ENCODE results near the gene VASH2.
A peak's percentile ranks its signal among the peaks of the same experiment; 100 is the strongest.

The VASH2 gene

DNA sequence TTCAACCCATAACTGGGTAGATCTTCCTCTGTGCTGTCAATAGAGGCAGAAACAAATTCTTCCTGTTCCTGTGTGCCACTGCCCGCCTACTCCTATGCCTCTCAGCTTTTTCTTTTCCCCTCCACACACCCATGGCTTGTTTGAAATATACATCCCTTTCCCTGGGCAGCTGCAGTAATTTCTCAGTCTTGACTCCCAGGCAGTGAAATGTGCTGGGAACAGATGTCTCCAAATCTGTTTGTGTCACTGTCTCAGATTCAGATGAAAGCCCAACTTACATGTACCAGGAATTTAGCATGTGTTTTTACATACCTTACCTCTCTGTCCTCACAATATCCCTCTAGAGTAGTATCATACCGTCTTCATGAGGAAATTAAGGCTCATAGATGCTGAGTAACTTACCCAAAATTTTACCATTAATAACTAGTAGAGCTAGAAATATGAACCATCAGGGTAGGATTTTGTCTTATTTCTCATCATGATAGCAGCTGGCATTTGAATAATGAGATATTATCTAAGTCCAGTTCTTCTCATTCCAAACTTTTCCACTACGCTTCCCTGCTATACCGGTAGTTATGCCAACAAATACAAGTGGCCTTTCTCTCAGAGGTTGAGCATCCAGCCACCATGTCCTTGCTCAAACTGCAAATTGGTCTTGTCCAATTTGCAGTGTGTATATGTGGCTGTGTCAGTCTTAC, 4.7 kb upstream of the VASH2 start:
- Histone ChIP-seq H4K8ac (ENCODE audit: low read length) (no peak overlapping the region), H3K14ac (ENCODE audit: low read length in 2 of 2) (no peak overlapping the region), H3K27ac (ENCODE audit: low read length, poor library complexity, severe bottlenecking) (no peak overlapping the region), H4K91ac (ENCODE audit: low read length) (no peak overlapping the region), H3K9ac (ENCODE audit: low read length) (no peak overlapping the region), H2BK120ac (ENCODE audit: low read depth, low read length) (no peak overlapping the region), H2BK12ac (ENCODE audit: low read length in 2 of 2) (no peak overlapping the region), H3K4me1 (ENCODE audit: control insufficient read depth, insufficient read depth, low read depth, low read length) (peaks cover 4% of the 10 kb centered on the region), H3K4me2 (ENCODE audit: low read length, poor library complexity, severe bottlenecking) (no peak overlapping the region), H3K4ac (ENCODE audit: low read depth in 1 of 2, low read length in 2 of 2) (no peak overlapping the region), H2BK15ac (ENCODE audit: low read depth, poor library complexity, severe bottlenecking) (no peak overlapping the region), H2AK5ac (ENCODE audit: low read length, severe bottlenecking) (no peak overlapping the region), H3K23ac (ENCODE audit: low read length in 2 of 2) (no peak overlapping the region), H3K18ac (ENCODE audit: low read depth in 1 of 2, low read length in 2 of 2) (no peak overlapping the region), H3K4me3 (ENCODE audit: insufficient read depth in 1 of 2, low read depth in 1 of 2, low read length in 2 of 2) (no peak overlapping the region), H3K79me1 (replicated peaks; ENCODE audit: low read length, poor library complexity, severe bottlenecking) (no peaks in the 10 kb centered on the region), H3K27me3 (ENCODE audit: control insufficient read depth in 1 of 2, insufficient read depth in 1 of 2, low read length in 2 of 2) (peaks cover 0 to 33% of the 10 kb centered on the region in 2 experiments), H3K36me3 (ENCODE audit: control insufficient read depth in 1 of 2, insufficient read depth in 2 of 2, low read depth in 1 of 2, low read length in 2 of 2) (no peaks in the 10 kb centered on the region), H3K9me3 (ENCODE audit: control insufficient read depth, low read length) (peaks cover 11% of the 10 kb centered on the region), H2BK5ac (ENCODE audit: low read depth, low read length, poor library complexity, severe bottlenecking) (no peak overlapping the region), H2AFZ (ENCODE audit: low read depth, low read length) (no peak overlapping the region)
- WGBS = 95% methylated on average over 3 of the region's 4 CpGs
- no peak for DNase-seq

DNA sequence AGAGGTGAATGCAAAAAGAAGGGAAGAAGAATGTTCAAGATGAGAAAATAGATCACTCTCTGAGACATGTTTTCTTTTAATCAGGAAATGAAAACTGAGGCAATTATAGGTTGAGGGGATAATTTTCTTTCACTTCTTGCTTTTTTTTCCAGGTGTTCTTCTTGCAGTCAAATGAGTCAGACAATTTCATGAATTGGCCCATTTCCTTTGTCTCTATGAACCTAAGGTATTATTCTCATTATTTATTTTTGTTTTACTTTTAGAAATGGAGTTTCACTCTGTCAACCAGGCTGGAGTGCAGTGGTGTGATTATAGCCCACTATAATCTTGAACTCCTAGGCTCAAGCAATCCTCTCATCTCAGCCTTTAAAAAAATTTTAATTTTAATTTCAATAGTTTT, 3.5 kb upstream of the VASH2 start:
- no peak overlapping the region for H3K4ac ChIP-seq (ENCODE audit: low read depth in 1 of 2, low read length in 2 of 2)
- no peak overlapping the region for H2BK5ac ChIP-seq (ENCODE audit: low read depth, low read length, poor library complexity, severe bottlenecking)
- no peak overlapping the region for H2AFZ ChIP-seq (ENCODE audit: low read depth, low read length)

DNA sequence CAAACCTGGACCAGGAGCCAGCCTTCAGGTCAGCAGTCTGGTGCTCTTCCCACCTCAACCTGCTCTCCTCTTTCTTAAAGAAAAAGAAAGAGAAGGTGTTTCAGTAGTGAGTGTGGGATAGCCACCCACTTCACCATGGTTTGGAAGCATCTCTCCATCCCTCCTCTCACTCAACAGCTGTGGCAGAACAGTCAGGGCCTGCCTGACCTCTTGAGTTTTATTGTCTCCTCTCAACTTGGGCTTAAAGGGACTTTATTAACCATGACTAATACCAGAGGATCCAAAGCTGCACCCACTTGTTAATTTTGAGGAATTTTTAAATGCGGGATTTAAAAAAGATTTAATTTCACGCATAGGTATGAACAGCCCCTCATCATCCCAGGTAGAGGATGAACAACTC, 570 bp upstream of the VASH2 start:
- H2BK15ac ChIP-seq (ENCODE audit: low read depth, poor library complexity, severe bottlenecking) = no peak overlapping the region
- H4K8ac ChIP-seq (ENCODE audit: low read length) = no peak overlapping the region
- peak overlapping the region; percentile 97 for H3K4me2 ChIP-seq (ENCODE audit: low read length, poor library complexity, severe bottlenecking)
- no peak overlapping the region for H3K4ac ChIP-seq (ENCODE audit: low read depth in 1 of 2, low read length in 2 of 2)
- H4K91ac ChIP-seq (ENCODE audit: low read length) = no peak overlapping the region
- H2AFZ ChIP-seq (ENCODE audit: low read depth, low read length) = peak overlapping the region; percentile 72
- H3K9me3 ChIP-seq (ENCODE audit: control insufficient read depth, low read length) = peaks cover 5% of the 10 kb centered on the region
- WGBS = 47% methylated on average over 2 of the region's 2 CpGs
- no peak overlapping the region for H2AK5ac ChIP-seq (ENCODE audit: low read length, severe bottlenecking)
- no peak overlapping the region for H3K27ac ChIP-seq (ENCODE audit: low read length, poor library complexity, severe bottlenecking)
- H3K4me3 ChIP-seq (ENCODE audit: insufficient read depth in 1 of 2, low read depth in 1 of 2, low read length in 2 of 2) = peak overlapping the region; percentile 58 to 76
- H3K14ac ChIP-seq (ENCODE audit: low read length in 2 of 2) = no peak overlapping the region
- H2BK120ac ChIP-seq (ENCODE audit: low read depth, low read length) = no peak overlapping the region
- H3K27me3 ChIP-seq (ENCODE audit: control insufficient read depth in 1 of 2, insufficient read depth in 1 of 2, low read length in 2 of 2) = peaks cover 0 to 70% of the 10 kb centered on the region in 2 experiments
- H3K23ac ChIP-seq (ENCODE audit: low read length in 2 of 2) = no peak overlapping the region
- peak overlapping the region; percentile 41 for H3K9ac ChIP-seq (ENCODE audit: low read length)
- H3K4me1 ChIP-seq (ENCODE audit: control insufficient read depth, insufficient read depth, low read depth, low read length) = peaks cover 13% of the 10 kb centered on the region
- DNase-seq = no peak
- H3K18ac ChIP-seq (ENCODE audit: low read depth in 1 of 2, low read length in 2 of 2) = no peak overlapping the region
- no peak overlapping the region for H2BK5ac ChIP-seq (ENCODE audit: low read depth, low read length, poor library complexity, severe bottlenecking)
- H3K79me1 ChIP-seq (replicated peaks; ENCODE audit: low read length, poor library complexity, severe bottlenecking) = no peaks in the 10 kb centered on the region
- no peaks in the 10 kb centered on the region for H3K36me3 ChIP-seq (ENCODE audit: control insufficient read depth in 1 of 2, insufficient read depth in 2 of 2, low read depth in 1 of 2, low read length in 2 of 2)
- no peak overlapping the region for H2BK12ac ChIP-seq (ENCODE audit: low read length in 2 of 2)

More for the DNA sequence above, 3.5 kb upstream of the VASH2 start:
- Histone ChIP-seq H4K91ac (ENCODE audit: low read length) (no peak overlapping the region), H3K36me3 (ENCODE audit: control insufficient read depth in 1 of 2, insufficient read depth in 2 of 2, low read depth in 1 of 2, low read length in 2 of 2) (no peaks in the 10 kb centered on the region), H4K8ac (ENCODE audit: low read length) (no peak overlapping the region), H3K27ac (ENCODE audit: low read length, poor library complexity, severe bottlenecking) (no peak overlapping the region), H3K27me3 (ENCODE audit: control insufficient read depth in 1 of 2, insufficient read depth in 1 of 2, low read length in 2 of 2) (peaks cover 0 to 44% of the 10 kb centered on the region in 2 experiments), H2AK5ac (ENCODE audit: low read length, severe bottlenecking) (no peak overlapping the region), H3K79me1 (replicated peaks; ENCODE audit: low read length, poor library complexity, severe bottlenecking) (no peaks in the 10 kb centered on the region), H2BK120ac (ENCODE audit: low read depth, low read length) (no peak overlapping the region), H3K18ac (ENCODE audit: low read depth in 1 of 2, low read length in 2 of 2) (no peak overlapping the region), H3K4me2 (ENCODE audit: low read length, poor library complexity, severe bottlenecking) (no peak overlapping the region), H3K23ac (ENCODE audit: low read length in 2 of 2) (no peak overlapping the region), H2BK12ac (ENCODE audit: low read length in 2 of 2) (no peak overlapping the region), H3K9me3 (ENCODE audit: control insufficient read depth, low read length) (peaks cover 6% of the 10 kb centered on the region), H3K14ac (ENCODE audit: low read length in 2 of 2) (no peak overlapping the region), H3K4me1 (ENCODE audit: control insufficient read depth, insufficient read depth, low read depth, low read length) (peaks cover 13% of the 10 kb centered on the region), H3K4me3 (ENCODE audit: insufficient read depth in 1 of 2, low read depth in 1 of 2, low read length in 2 of 2) (no peak overlapping the region), H2BK15ac (ENCODE audit: low read depth, poor library complexity, severe bottlenecking) (no peak overlapping the region), H3K9ac (ENCODE audit: low read length) (no peak overlapping the region)
- DNase-seq = no peak

DNA sequence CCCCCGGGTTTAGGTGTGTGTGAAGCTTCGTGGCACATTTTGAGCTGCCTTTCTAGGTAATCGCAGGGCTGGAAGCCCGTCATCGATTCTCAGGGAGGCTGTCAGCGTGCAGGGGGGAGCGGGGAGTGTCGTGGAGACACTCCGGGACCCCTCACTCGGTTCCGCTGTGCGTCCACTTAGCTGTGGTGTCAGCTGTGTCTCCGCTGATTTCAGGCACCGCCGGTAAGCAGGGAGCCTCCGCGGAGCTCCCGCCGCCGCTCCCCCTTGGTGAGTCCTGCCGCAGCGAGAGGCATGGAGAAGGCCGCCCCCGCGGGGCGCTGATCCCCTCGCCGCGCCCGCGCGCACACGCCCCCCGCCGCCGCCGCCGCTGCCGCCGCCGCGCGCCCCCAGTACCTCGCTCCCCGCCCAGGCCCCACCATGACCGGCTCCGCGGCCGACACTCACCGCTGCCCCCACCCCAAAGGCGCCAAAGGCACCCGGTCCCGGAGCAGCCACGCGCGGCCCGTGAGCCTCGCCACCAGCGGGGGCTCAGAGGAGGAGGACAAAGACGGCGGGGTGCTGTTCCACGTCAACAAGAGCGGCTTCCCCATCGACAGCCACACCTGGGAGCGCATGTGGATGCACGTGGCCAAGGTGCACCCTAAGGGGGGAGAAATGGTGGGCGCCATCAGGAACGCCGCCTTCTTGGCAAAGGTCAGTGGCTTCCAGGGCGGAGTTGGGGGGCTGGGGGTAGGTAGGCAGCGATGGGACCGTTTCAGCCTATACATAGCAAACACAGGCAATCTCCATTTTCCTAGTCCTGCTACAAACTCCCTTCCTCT, 995 bp downstream of the VASH2 start:
- Histone ChIP-seq H3K27me3 (ENCODE audit: control insufficient read depth in 1 of 2, insufficient read depth in 1 of 2, low read length in 2 of 2) (peaks cover 0 to 76% of the 10 kb centered on the region in 2 experiments), H2BK15ac (ENCODE audit: low read depth, poor library complexity, severe bottlenecking) (no peak overlapping the region), H3K36me3 (ENCODE audit: control insufficient read depth in 1 of 2, insufficient read depth in 2 of 2, low read depth in 1 of 2, low read length in 2 of 2) (no peaks in the 10 kb centered on the region), H2BK120ac (ENCODE audit: low read depth, low read length) (no peak overlapping the region), H3K4me3 (ENCODE audit: insufficient read depth in 1 of 2, low read depth in 1 of 2, low read length in 2 of 2) (peak overlapping the region; percentile 58 to 76), H4K8ac (ENCODE audit: low read length) (peak overlapping the region; percentile 24), H3K9ac (ENCODE audit: low read length) (peak overlapping the region; percentile 18), H3K18ac (ENCODE audit: low read depth in 1 of 2, low read length in 2 of 2) (peak overlapping the region in 1 of 2 experiments; percentile 1), H3K4me2 (ENCODE audit: low read length, poor library complexity, severe bottlenecking) (peak overlapping the region; percentile 97), H3K27ac (ENCODE audit: low read length, poor library complexity, severe bottlenecking) (no peak overlapping the region), H2BK5ac (ENCODE audit: low read depth, low read length, poor library complexity, severe bottlenecking) (no peak overlapping the region), H3K4ac (ENCODE audit: low read depth in 1 of 2, low read length in 2 of 2) (no peak overlapping the region), H3K4me1 (ENCODE audit: control insufficient read depth, insufficient read depth, low read depth, low read length) (peaks cover 13% of the 10 kb centered on the region), H3K79me1 (replicated peaks; ENCODE audit: low read length, poor library complexity, severe bottlenecking) (no peaks in the 10 kb centered on the region), H3K9me3 (ENCODE audit: control insufficient read depth, low read length) (peaks cover 5% of the 10 kb centered on the region), H3K14ac (ENCODE audit: low read length in 2 of 2) (no peak overlapping the region), H4K91ac (ENCODE audit: low read length) (no peak overlapping the region), H2AFZ (ENCODE audit: low read depth, low read length) (peak overlapping the region; percentile 30), H3K23ac (ENCODE audit: low read length in 2 of 2) (no peak overlapping the region), H2AK5ac (ENCODE audit: low read length, severe bottlenecking) (no peak overlapping the region), H2BK12ac (ENCODE audit: low read length in 2 of 2) (peak overlapping the region in 1 of 2 experiments; percentile 61)
- peak; percentile 18 for DNase-seq
- WGBS = 2% methylated on average over 44 of the region's 72 CpGs

Data from mesenchymal stem cell (in vitro differentiated cells and primary cell).